HCT116 (cell line): ENCODE measurements around the gene NBAS. TPM values are rescaled to one million over a fixed set of nuclear protein-coding genes. Genes with fewer than 3 reads are reported as not detected.

ENCODE experiments used
- ATAC-seq: fragments of 200-7000 bp; cut with Tn5 transposase; 2 replicates; pipeline ENCODE4 v1.9.1; 2020; ENCODE audit warnings: mild to moderate bottlenecking, moderate library complexity
- BruUV-seq: library from RNA; stranded (reverse); fragments of 400-500 nt; replicated peaks from 2 replicates; lab custom pipeline; 2021; lab: Mats Ljungman, UMichigan
- CTCF ChIA-PET: fragments of 300-600 bp; sonication (Branson Sonifier 250); formaldehyde crosslinking; loops from one replicate; lab custom pipeline; 2021; ENCODE audit warnings: antibody characterized with exemption; lab: Charles Lee
- POLR2A ChIA-PET: fragments of 300-600, 350-600 bp; sonication (Branson Sonifier 250); formaldehyde crosslinking; loops from one replicate; lab custom pipeline; 2021; ENCODE audit warnings: antibody characterized with exemption; lab: Charles Lee
- RAD21 ChIA-PET, 2 experiments: fragments of 300-600 bp; sonication (Branson Sonifier 250); formaldehyde crosslinking; loops; one replicate each; lab custom pipeline; 2023; ENCODE audit warnings: low total read pairs in 2 of 2; ENCODE audit not compliant: uncharacterized antibody in 2 of 2, unreplicated experiment in 2 of 2, low non-redundant PET in 1 of 2; lab: Charles Lee
- DNase-seq: peaks from one replicate; pipeline ENCODE4 v3.0.0-alpha.2; 2010; ENCODE audit warnings: low read depth, low spot score
- H2AFZ ChIP-seq: fragments of 200-600 bp; shearing (Covaris generic), sonication (generic); 2 replicates; pipeline ENCODE4 v1.6.1; 2017; ENCODE audit warnings: low read depth, mixed run types, mixed read lengths, antibody characterized with exemption, low read length; ENCODE audit not compliant: poor library complexity, severe bottlenecking
- H3K27ac ChIP-seq: 2 replicates; pipeline ENCODE4 v1.5.1; 2012; ENCODE audit warnings: low read depth, low read length
- H3K27me3 ChIP-seq: fragments of 200-600 bp; sonication (generic); 2 replicates; pipeline ENCODE4 v1.6.1; 2016; ENCODE audit warnings: mixed run types, low read length, mixed read lengths; ENCODE audit not compliant: insufficient read depth
- H3K36me3 ChIP-seq, 2 experiments: fragments of 200-500 bp in 1 of 2; fragments of 200-600 bp in 1 of 2; sonication (Bioruptor generic) in 1 of 2; sonication (generic) in 1 of 2; 2 replicates each; pipeline versions ENCODE4 v1.5.1 to v1.6.1; 2014 to 2016; ENCODE audit warnings: low read length in 2 of 2, inconsistent platforms in 1 of 2, mixed read lengths in 1 of 2, mixed run types in 1 of 2; ENCODE audit not compliant: insufficient read depth in 2 of 2, control insufficient read depth in 1 of 2
- H3K4me1 ChIP-seq, 2 experiments: fragments of 200-600 bp in 1 of 2; sonication (generic) in 1 of 2; 2 replicates each; pipeline versions ENCODE4 v1.5.1 to v1.6.1; 2012 to 2017; ENCODE audit warnings: low read length in 2 of 2, inconsistent platforms in 1 of 2, mild to moderate bottlenecking in 1 of 2, mixed read lengths in 1 of 2, mixed run types in 1 of 2, moderate library complexity in 1 of 2; ENCODE audit not compliant: insufficient read depth in 2 of 2, control insufficient read depth in 1 of 2
- H3K4me2 ChIP-seq: fragments of 200-600 bp; sonication (generic); 2 replicates; pipeline ENCODE4 v1.6.1; 2017; ENCODE audit warnings: mixed run types, low read length, mixed read lengths
- H3K4me3 ChIP-seq, 2 experiments: fragments of 200-600 bp in 1 of 2; sonication (generic) in 1 of 2; replicated peaks in 1 of 2; 2 replicates each; pipeline ENCODE4 v1.5.1; 2011 to 2016; ENCODE audit warnings: low read length in 2 of 2, control low read depth in 1 of 2, low read depth in 1 of 2, mild to moderate bottlenecking in 1 of 2, mixed read lengths in 1 of 2, mixed run types in 1 of 2
- H3K79me2 ChIP-seq: fragments of 200-600 bp; sonication (generic); 2 replicates; pipeline ENCODE4 v1.6.1; 2017; ENCODE audit warnings: mild to moderate bottlenecking, mixed run types, low read length, moderate library complexity, mixed read lengths; ENCODE audit not compliant: insufficient read depth
- H3K9ac ChIP-seq: fragments of 200-600 bp; sonication (generic); 2 replicates; pipeline ENCODE4 v1.6.1; 2016; ENCODE audit warnings: low read length, mixed read lengths
- H3K9me2 ChIP-seq: fragments of 200-600 bp; sonication (generic), shearing (Covaris generic); 2 replicates; pipeline ENCODE4 v1.6.1; 2017; ENCODE audit warnings: mixed run types, mild to moderate bottlenecking, moderate library complexity; ENCODE audit not compliant: insufficient read depth
- H3K9me3 ChIP-seq, 2 experiments: fragments of 200-500 bp in 1 of 2; fragments of 200-600 bp in 1 of 2; sonication (Bioruptor generic) in 1 of 2; sonication (generic) in 1 of 2; 2 replicates each; pipeline ENCODE4 v1.6.1; 2014 to 2017; ENCODE audit warnings: low read length in 2 of 2, mixed read lengths in 2 of 2, inconsistent platforms in 1 of 2, low read depth in 1 of 2, mild to moderate bottlenecking in 1 of 2, mixed run types in 1 of 2, moderate library complexity in 1 of 2; ENCODE audit not compliant: control insufficient read depth in 1 of 2, insufficient read depth in 1 of 2
- H4K20me1 ChIP-seq: fragments of 200-600 bp; sonication (generic), shearing (Covaris generic); 2 replicates; pipeline ENCODE4 v1.6.1; 2017; ENCODE audit warnings: mixed run types, mild to moderate bottlenecking, moderate library complexity; ENCODE audit not compliant: insufficient read depth
- MAX ChIP-seq: IDR thresholded peaks from 2 replicates; pipeline ENCODE4 v1.6.1; 2012
- RAD21 ChIP-seq: IDR thresholded peaks from 2 replicates; pipeline ENCODE4 v1.6.1; 2012; ENCODE audit warnings: low read depth, mild to moderate bottlenecking
- SIN3A ChIP-seq: IDR thresholded peaks from 2 replicates; pipeline ENCODE4 v1.6.1; 2012; ENCODE audit warnings: low read depth
- SP1 ChIP-seq: IDR thresholded peaks from 2 replicates; pipeline ENCODE4 v1.6.1; 2012; ENCODE audit warnings: low read depth
- ZNF274 ChIP-seq: fragments of 200-500 bp; sonication (Bioruptor generic); IDR thresholded peaks from 2 replicates; pipeline ENCODE4 v1.6.1; 2014; ENCODE audit warnings: mild to moderate bottlenecking, low read depth, low read length, inconsistent platforms
- intact Hi-C: fragments of 100-400 bp; cut with micrococcal nuclease; formaldehyde crosslinking; loops from 2 replicates; pipeline ENCODE4 v1.10.0; 2022
- total RNA-seq: library from RNA; stranded (reverse); gene quantifications from one replicate; pipeline ENCODE4 v1.2.1, GENCODE V29; 2021; ENCODE audit not compliant: unreplicated experiment

Gene NBAS
- total RNA-seq, 1 experiment from 2014 or later = 32.8 TPM

DNA sequence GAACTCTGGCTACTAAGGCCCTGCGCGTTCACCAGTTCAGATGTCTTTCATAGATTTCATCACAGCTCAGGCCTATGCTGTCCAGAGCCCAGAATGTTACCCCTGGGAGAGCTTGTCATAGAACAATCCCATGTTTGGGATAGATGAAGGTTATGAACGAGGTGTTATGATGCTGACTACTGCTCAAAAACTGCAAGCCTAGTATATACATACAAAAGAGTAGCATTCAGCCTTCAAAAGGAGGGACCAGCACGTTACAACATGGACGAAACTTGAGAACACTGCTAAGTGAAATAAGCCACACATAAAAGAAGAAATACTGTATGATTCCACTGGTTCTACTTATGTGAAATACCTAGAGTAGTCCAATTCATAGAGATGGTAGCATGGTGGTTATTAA is 401.9 kb downstream of the NBAS start:
- ChIA-PET RAD21 (no interaction called here), POLR2A (no interaction called here), CTCF (no interaction called here)
- no peak overlapping the region for H3K27ac ChIP-seq
- no peaks in the 10 kb centered on the region for H3K79me2 ChIP-seq
- intact Hi-C loops = loop anchor here (5.0 kb wide), 1 partner anchor 418 kb away; no protein-coding TSS in a partner anchor
- BruUV-seq = no TSS peak
- H2AFZ ChIP-seq = no peak overlapping the region
- no peaks in the 10 kb centered on the region for H3K9me2 ChIP-seq
- H4K20me1 ChIP-seq = no peaks in the 10 kb centered on the region
- H3K36me3 ChIP-seq = no peaks in the 10 kb centered on the region
- H3K9ac ChIP-seq = no peak overlapping the region
- DNase-seq = no peak
- no peak for TF ChIP-seq SP1
- TF ChIP-seq ZNF274 = no peak
- no peak for TF ChIP-seq SIN3A
- peaks cover 4% of the 10 kb centered on the region; the same call in 1 of the 2 replicates for H3K27me3 ChIP-seq
- H3K4me3 ChIP-seq = no peak overlapping the region
- no peak overlapping the region for H3K4me2 ChIP-seq
- no peak for ATAC-seq
- H3K9me3 ChIP-seq = no peaks in the 10 kb centered on the region
- no peaks in the 10 kb centered on the region; a peak in 1 of 4 replicates for H3K4me1 ChIP-seq

DNA sequence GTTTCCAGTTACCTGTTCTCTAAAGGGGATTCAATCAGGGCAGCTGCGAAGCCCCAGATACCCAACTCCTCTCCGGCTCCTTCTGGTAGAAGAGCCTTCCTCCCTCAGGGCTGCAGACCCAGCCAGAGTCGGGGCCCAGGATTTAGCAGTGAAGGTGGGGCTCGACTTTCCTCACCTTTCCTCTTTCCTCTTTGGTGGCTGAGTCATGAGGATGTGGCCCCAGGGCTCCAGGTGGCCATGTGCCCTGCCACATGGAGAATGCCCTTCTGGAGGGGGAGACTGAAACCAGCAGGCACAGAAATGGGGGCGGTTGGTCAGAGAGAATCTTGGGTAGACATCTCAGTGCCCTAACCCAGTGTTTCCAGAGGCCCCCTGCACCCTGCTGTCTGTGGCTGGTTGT is 402.6 kb downstream of the NBAS start:
- H3K36me3 ChIP-seq = no peaks in the 10 kb centered on the region
- RAD21 ChIA-PET = no interaction called here
- H3K27me3 ChIP-seq = peaks cover 4% of the 10 kb centered on the region; the same call in 1 of the 2 replicates
- H3K27ac ChIP-seq = no peak overlapping the region
- intact Hi-C loops = loop anchor here (5.0 kb wide), 1 partner anchor 419 kb away; no protein-coding TSS in a partner anchor
- DNase-seq = no peak
- H3K4me2 ChIP-seq = no peak overlapping the region
- no peak overlapping the region for H3K4me3 ChIP-seq
- H4K20me1 ChIP-seq = no peaks in the 10 kb centered on the region
- no peaks in the 10 kb centered on the region for H3K79me2 ChIP-seq
- H3K4me1 ChIP-seq = no peaks in the 10 kb centered on the region; a peak in 1 of 4 replicates
- BruUV-seq = no TSS peak
- H3K9me3 ChIP-seq = no peaks in the 10 kb centered on the region
- TF ChIP-seq MAX (0 out of 2 replicates have a peak, but pooled peaks have one; percentile 16), RAD21 (no peak)
- H3K9ac ChIP-seq = no peak overlapping the region
- no peaks in the 10 kb centered on the region for H3K9me2 ChIP-seq
- CTCF ChIA-PET = no interaction called here
- POLR2A ChIA-PET = no interaction called here
- no peak overlapping the region for H2AFZ ChIP-seq
- ATAC-seq = no peak
